ENCODE data around the gene UNK. TPM values are rescaled to one million over a fixed set of nuclear protein-coding genes. Genes with fewer than 3 reads are reported as not detected.

The UNK gene
- total and polyA plus RNA-seq, 9 of the 15 experiments (the other 6 are each of a cell fraction or from before 2014, with no cell fraction given) = 12.8 to 38.6 (median 24.8) TPM

DNA sequence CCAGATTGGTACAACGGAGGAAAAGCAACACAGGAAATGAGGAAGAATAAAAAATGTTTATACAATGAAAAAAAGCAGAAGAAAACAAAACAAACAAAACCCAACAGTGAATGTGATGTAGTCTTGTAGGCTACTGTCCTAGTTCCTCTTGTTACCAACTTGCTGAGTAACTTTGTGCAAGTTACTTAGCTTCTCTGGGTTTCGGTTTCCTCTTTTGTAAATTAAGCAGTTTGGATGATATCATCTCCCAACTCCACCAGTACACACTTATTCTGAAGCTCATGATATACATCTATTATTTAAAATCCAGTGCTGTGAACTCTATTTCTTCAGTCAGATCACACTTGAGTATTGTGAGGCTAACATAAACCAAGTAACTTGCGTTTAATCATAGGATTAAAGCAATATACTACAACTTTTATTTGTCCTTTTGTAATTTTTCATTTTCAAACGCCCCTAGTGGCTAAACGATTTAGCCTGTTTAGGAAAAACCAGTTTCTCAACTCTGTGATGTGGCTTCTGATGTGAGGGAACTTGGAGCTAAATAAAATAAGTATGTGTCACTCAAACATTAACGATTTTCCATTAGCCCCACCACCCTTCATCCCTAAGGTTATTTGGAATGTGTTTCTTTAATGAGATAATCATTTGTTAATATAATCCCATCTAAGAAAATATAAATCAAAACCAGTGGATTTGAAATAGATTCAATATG is 1.4 kb upstream of the UNK start (continued):
- TF ChIP-seq, protein P1, sequence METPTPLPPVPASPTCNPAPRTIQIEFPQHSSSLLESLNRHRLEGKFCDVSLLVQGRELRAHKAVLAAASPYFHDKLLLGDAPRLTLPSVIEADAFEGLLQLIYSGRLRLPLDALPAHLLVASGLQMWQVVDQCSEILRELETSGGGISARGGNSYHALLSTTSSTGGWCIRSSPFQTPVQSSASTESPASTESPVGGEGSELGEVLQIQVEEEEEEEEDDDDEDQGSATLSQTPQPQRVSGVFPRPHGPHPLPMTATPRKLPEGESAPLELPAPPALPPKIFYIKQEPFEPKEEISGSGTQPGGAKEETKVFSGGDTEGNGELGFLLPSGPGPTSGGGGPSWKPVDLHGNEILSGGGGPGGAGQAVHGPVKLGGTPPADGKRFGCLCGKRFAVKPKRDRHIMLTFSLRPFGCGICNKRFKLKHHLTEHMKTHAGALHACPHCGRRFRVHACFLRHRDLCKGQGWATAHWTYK (CRISPR knock-in tag; IDR thresholded peaks at IDR 0.05) = 0 out of 2 replicates have a peak, but pooled peaks have one; percentile 15
- TF ChIP-seq, protein P2, sequence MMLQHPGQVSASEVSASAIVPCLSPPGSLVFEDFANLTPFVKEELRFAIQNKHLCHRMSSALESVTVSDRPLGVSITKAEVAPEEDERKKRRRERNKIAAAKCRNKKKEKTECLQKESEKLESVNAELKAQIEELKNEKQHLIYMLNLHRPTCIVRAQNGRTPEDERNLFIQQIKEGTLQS (IDR thresholded peaks at IDR 0.05) = peak; percentile 85
- TF ChIP-seq, protein P2 (CRISPR knock-in tag; conservative IDR thresholded peaks at IDR 0.05) = no peak
- TF ChIP-seq, protein P3, sequence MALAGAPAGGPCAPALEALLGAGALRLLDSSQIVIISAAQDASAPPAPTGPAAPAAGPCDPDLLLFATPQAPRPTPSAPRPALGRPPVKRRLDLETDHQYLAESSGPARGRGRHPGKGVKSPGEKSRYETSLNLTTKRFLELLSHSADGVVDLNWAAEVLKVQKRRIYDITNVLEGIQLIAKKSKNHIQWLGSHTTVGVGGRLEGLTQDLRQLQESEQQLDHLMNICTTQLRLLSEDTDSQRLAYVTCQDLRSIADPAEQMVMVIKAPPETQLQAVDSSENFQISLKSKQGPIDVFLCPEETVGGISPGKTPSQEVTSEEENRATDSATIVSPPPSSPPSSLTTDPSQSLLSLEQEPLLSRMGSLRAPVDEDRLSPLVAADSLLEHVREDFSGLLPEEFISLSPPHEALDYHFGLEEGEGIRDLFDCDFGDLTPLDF (CRISPR knock-in tag; IDR thresholded peaks at IDR 0.05) = 0 out of 2 replicates have a peak, but pooled peaks have one; percentile 17
- TF ChIP-seq CC2D1A (IDR thresholded peaks at IDR 0.05) (no peak), KDM1A (IDR thresholded peaks at IDR 0.05) (peak in 1 of 2 experiments; percentile 3; a peak in 1 of 4 replicates), RBM25 (IDR thresholded peaks at IDR 0.05; ENCODE audit: low read depth, low read length, severe bottlenecking) (peak; percentile 88), MAZ (CRISPR knock-in tag; conservative IDR thresholded peaks at IDR 0.05 in 1 of 2, IDR thresholded peaks at IDR 0.05 in 1 of 2) (0 out of 4 replicates have a peak, but pooled peaks of 1 of the 2 experiments have one; percentile 16), MECOM (CRISPR knock-in tag; IDR thresholded peaks at IDR 0.05) (0 out of 2 replicates have a peak, but pooled peaks have one; percentile 22), RBM14 (IDR thresholded peaks at IDR 0.05; ENCODE audit: borderline replicate concordance, insufficient read depth, low read depth, low read length) (no peak), RAD51 (IDR thresholded peaks at IDR 0.05; ENCODE audit: borderline replicate concordance, low read depth) (0 out of 2 replicates have a peak, but pooled peaks have one; percentile 6), NFATC3 (IDR thresholded peaks at IDR 0.05) (peak; percentile 40; the same call in 1 of the 2 replicates), ZFP36 (IDR thresholded peaks at IDR 0.05; ENCODE audit: low read depth, low read length, partially characterized antibody) (peak; percentile 88), ARID1B (IDR thresholded peaks at IDR 0.05) (0 out of 2 replicates have a peak, but pooled peaks have one; percentile 15), PTRF (tag; IDR thresholded peaks at IDR 0.05) (0 out of 2 replicates have a peak, but pooled peaks have one; percentile 38)
- TF ChIP-seq, protein P4, sequence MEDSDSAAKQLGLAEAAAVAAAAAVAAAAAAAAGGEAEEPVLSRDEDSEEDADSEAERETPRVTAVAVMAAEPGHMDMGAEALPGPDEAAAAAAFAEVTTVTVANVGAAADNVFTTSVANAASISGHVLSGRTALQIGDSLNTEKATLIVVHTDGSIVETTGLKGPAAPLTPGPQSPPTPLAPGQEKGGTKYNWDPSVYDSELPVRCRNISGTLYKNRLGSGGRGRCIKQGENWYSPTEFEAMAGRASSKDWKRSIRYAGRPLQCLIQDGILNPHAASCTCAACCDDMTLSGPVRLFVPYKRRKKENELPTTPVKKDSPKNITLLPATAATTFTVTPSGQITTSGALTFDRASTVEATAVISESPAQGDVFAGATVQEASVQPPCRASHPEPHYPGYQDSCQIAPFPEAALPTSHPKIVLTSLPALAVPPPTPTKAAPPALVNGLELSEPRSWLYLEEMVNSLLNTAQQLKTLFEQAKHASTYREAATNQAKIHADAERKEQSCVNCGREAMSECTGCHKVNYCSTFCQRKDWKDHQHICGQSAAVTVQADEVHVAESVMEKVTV (CRISPR knock-in tag; IDR thresholded peaks at IDR 0.05) = peak; percentile 41; the same call in 1 of the 2 replicates
- TF ChIP-seq, protein P5, sequence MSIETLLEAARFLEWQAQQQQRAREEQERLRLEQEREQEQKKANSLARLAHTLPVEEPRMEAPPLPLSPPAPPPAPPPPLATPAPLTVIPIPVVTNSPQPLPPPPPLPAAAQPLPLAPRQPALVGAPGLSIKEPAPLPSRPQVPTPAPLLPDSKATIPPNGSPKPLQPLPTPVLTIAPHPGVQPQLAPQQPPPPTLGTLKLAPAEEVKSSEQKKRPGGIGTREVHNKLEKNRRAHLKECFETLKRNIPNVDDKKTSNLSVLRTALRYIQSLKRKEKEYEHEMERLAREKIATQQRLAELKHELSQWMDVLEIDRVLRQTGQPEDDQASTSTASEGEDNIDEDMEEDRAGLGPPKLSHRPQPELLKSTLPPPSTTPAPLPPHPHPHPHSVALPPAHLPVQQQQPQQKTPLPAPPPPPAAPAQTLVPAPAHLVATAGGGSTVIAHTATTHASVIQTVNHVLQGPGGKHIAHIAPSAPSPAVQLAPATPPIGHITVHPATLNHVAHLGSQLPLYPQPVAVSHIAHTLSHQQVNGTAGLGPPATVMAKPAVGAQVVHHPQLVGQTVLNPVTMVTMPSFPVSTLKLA (conservative IDR thresholded peaks at IDR 0.05) = 0 out of 4 replicates have a peak, but pooled peaks of 1 of the 2 experiments have one; percentile 18
